Thoracic aorta (tissue), 2 donors: ENCODE data around the gene MTREX. TPM values are rescaled to one million over a fixed set of nuclear protein-coding genes. Genes with fewer than 3 reads are reported as not detected.

Experiments used
- ATAC-seq: fragments of 150-250 bp; one replicate; pipeline ENCODE4 v1.8.0; 2017; ENCODE audit warnings: low read depth; ENCODE audit not compliant: insufficient number of reproducible peaks, low FRiP score
- DNase-seq: peaks from one replicate; pipeline ENCODE4 v3.0.0-alpha.2; 2020; ENCODE audit warnings: low spot score
- H3K27ac ChIP-seq, 2 donors: fragments of 200-600 bp; sonication (generic); 1 replicate in 1 of 2; 2 replicates in 1 of 2; pipeline ENCODE4 v1.5.1; 2016; ENCODE audit warnings: mild to moderate bottlenecking in 2 of 2, moderate library complexity in 2 of 2
- H3K27me3 ChIP-seq: fragments of 200-600 bp; sonication (generic); replicated peaks from 2 replicates; pipeline ENCODE4 v1.6.0; 2016; ENCODE audit warnings: mild to moderate bottlenecking; ENCODE audit not compliant: insufficient read depth
- H3K36me3 ChIP-seq: fragments of 200-600 bp; sonication (generic); one replicate; pipeline ENCODE4 v1.5.1; 2016
- H3K4me1 ChIP-seq, 2 donors: fragments of 200-600 bp; sonication (generic); 1 replicate in 1 of 2; 2 replicates in 1 of 2; pipeline versions ENCODE4 v1.5.1 to v1.6.0; 2016; ENCODE audit warnings: low read depth in 2 of 2, mild to moderate bottlenecking in 1 of 2; ENCODE audit not compliant: control insufficient read depth in 1 of 2
- H3K4me3 ChIP-seq: fragments of 200-600 bp; sonication (generic); 2 replicates; pipeline ENCODE4 v1.5.1; 2016; ENCODE audit warnings: mild to moderate bottlenecking
- H3K9me3 ChIP-seq: fragments of 200-600 bp; sonication (generic); 2 replicates; pipeline ENCODE4 v1.5.1; 2016
- total RNA-seq, 2 donors: library from RNA; depleted of rRNA; stranded (reverse); fragments of >200 nt; gene quantifications; one replicate each; pipeline versions ENCODE4 v1.1.0 to v1.2.3, GENCODE V29; 2016
- TF ChIP-seq, protein P1 (sequence below): fragments of 200-600 bp; sonication (generic); IDR thresholded peaks from one replicate; pipeline ENCODE4 v1.5.1; 2019; ENCODE audit warnings: antibody characterized with exemption

Gene MTREX
- total RNA-seq, 2 donors from 2014 or later: 42.4 to 61.6 TPM

DNA sequence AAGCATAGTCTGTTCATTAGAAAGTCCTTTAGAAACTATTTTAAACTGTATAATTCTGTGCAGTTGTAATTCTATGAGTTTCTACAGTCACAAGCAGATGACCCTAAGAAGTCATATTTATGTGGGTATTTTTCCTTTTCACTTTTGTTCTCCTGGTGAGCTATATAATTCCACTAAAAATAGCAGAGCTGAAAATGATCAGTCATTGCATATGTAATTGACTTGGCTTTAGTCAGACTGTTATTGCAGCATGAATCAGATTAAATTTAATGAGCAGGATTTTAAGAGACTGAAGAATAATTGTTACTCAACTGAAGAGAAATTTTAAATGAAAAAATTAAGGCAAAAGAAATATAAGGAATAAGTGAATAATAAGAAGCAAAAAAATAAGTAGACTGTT is 108.5 kb downstream of the MTREX start:
- no peaks in the 10 kb centered on the region for H3K27me3 ChIP-seq

GRCh38 chr5:55418994-55419968 is 111.5 kb downstream of the MTREX start:
- DNase-seq: no peak
- TF ChIP-seq, protein P1, sequence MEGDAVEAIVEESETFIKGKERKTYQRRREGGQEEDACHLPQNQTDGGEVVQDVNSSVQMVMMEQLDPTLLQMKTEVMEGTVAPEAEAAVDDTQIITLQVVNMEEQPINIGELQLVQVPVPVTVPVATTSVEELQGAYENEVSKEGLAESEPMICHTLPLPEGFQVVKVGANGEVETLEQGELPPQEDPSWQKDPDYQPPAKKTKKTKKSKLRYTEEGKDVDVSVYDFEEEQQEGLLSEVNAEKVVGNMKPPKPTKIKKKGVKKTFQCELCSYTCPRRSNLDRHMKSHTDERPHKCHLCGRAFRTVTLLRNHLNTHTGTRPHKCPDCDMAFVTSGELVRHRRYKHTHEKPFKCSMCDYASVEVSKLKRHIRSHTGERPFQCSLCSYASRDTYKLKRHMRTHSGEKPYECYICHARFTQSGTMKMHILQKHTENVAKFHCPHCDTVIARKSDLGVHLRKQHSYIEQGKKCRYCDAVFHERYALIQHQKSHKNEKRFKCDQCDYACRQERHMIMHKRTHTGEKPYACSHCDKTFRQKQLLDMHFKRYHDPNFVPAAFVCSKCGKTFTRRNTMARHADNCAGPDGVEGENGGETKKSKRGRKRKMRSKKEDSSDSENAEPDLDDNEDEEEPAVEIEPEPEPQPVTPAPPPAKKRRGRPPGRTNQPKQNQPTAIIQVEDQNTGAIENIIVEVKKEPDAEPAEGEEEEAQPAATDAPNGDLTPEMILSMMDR: no peak
- Histone ChIP-seq H3K27me3 (no peaks in the 10 kb centered on the region), H3K27ac (peak overlapping the region in 1 of 2 donors; percentile 7), H3K9me3 (no peaks in the 10 kb centered on the region), H3K36me3 (peaks cover 28% of the 10 kb centered on the region), H3K4me3 (no peak overlapping the region), H3K4me1 (peaks cover 16 to 42% of the 10 kb centered on the region in 2 donors)
- no peak for ATAC-seq

More for the DNA sequence above, 108.5 kb downstream of the MTREX start:
- ATAC-seq (no peak), DNase-seq (no peak)
- Histone ChIP-seq H3K4me1 (peaks cover 16 to 38% of the 10 kb centered on the region in 2 donors), H3K9me3 (no peaks in the 10 kb centered on the region), H3K36me3 (peaks cover 11% of the 10 kb centered on the region), H3K4me3 (no peak overlapping the region), H3K27ac (no peak overlapping the region)
- TF ChIP-seq, protein P1: no peak

DNA sequence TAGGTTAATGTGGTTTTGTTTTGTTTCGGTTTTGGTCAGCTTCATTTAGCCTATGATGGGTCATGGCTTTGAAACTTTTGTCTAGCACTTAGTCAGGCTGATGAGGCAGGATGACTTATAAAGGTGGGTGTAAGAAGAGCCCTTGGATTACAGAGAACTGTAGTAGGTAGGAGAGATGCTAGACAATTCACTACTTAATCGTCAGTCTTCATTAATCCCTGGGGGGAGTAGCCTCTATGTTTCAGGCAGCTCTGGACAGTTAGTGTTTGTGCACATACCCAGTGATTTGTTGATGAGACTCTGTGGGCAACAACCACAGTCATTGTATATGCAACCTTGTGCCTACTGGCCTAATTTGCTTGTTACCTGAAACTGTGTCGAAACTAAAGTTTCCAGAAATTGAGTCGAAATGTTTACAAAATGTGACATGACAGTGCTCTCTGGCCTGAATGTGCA is 113.3 kb downstream of the MTREX start:
- ATAC-seq (no peak), DNase-seq (no peak)
- Histone ChIP-seq H3K27me3 (no peaks in the 10 kb centered on the region), H3K4me1 (peaks cover 10 to 34% of the 10 kb centered on the region in 2 donors), H3K36me3 (peaks cover 31% of the 10 kb centered on the region), H3K9me3 (no peaks in the 10 kb centered on the region), H3K4me3 (no peak overlapping the region), H3K27ac (no peak overlapping the region)
- TF ChIP-seq, protein P1: no peak

DNA sequence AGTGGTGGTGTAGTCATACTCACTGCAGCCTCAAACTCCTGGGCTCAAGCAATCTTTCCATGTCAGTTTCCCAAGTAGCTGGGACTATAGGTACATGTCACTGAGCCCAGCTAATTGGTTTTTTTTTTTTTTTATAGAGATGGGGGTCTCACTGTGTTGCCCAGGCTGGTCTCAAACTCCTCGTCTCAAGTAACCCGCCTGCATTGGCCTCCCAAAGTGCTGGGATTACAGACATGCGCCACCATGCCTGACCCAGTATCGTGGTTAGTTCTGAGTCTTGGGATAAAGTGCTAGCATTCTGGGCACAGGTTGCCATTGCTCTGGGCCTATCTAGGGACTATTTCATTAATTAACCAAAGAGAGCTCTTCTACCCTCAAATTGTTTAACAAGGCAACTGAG is 118.7 kb downstream of the MTREX start:
- no peak for DNase-seq
- Histone ChIP-seq H3K9me3 (no peaks in the 10 kb centered on the region), H3K4me3 (no peak overlapping the region), H3K36me3 (peaks cover 27% of the 10 kb centered on the region), H3K27me3 (no peaks in the 10 kb centered on the region), H3K4me1 (peaks cover 8 to 37% of the 10 kb centered on the region in 2 donors), H3K27ac (peak overlapping the region in 1 of 2 donors; percentile 23)
- no peak for ATAC-seq
- TF ChIP-seq, protein P1: no peak

DNA sequence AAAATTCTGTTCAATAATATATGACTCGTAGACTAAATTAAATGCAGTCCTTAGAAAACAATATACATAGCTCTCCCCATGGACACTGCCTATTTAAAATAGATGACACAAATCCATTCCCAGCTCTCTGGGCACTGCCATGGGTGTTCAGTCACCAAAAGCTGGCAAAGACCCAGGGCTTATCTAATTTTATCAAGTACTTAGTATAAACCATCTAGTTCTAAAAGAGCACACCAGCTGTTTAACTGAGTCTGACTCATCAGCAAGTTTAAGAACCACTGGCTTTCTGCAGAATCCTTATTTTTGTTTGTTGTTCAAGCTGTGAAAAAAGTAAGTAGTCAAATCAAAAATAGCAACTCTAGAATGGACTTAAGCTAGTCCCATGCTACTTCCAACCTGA is 119.4 kb downstream of the MTREX start:
- Histone ChIP-seq H3K27me3 (no peaks in the 10 kb centered on the region), H3K36me3 (peaks cover 25% of the 10 kb centered on the region), H3K4me3 (no peak overlapping the region), H3K4me1 (peaks cover 8 to 34% of the 10 kb centered on the region in 2 donors), H3K27ac (peak overlapping the region; percentile 14 to 32), H3K9me3 (no peaks in the 10 kb centered on the region)
- ATAC-seq (peak; percentile 59), DNase-seq (peak; percentile 38)
- TF ChIP-seq, protein P1: no peak
